HEK293T (cell line): ENCODE measurements around the gene TAS2R13.

Source experiments
- CTCF ChIA-PET: fragments of 350-600 bp; formaldehyde crosslinking; extraction: SDS; loops from one replicate; lab custom pipeline; 2021; ENCODE audit warnings: antibody characterized with exemption, inconsistent platforms; lab: Yijun Ruan, JAX
- POLR2A ChIA-PET: fragments of 350-600 bp; formaldehyde crosslinking; extraction: SDS; loops from one replicate; lab custom pipeline; 2020; ENCODE audit warnings: antibody characterized with exemption, inconsistent platforms; lab: Yijun Ruan, JAX
- DNase-seq: peaks from one replicate; pipeline ENCODE4 v3.0.0; 2012; ENCODE audit warnings: mixed read lengths; ENCODE audit errors: extremely low spot score
- ARNT ChIP-seq: fragments of 450-650 bp; IDR thresholded peaks from 2 replicates; pipeline ENCODE4 v1.6.1; 2017; ENCODE audit warnings: mild to moderate bottlenecking
- BHLHE40 ChIP-seq: fragments of 450-650 bp; IDR thresholded peaks from 2 replicates; pipeline ENCODE4 v1.6.1; 2016; ENCODE audit warnings: mild to moderate bottlenecking, moderate library complexity, borderline replicate concordance
- CTBP1 ChIP-seq: fragments of 450-650 bp; IDR thresholded peaks from 2 replicates; pipeline ENCODE4 v1.6.1; 2016; ENCODE audit warnings: borderline replicate concordance
- ELF4 ChIP-seq: fragments of 450-650 bp; IDR thresholded peaks from 2 replicates; pipeline ENCODE4 v1.6.1; 2017; ENCODE audit warnings: antibody characterized with exemption
- FOXA1 ChIP-seq: fragments of 450-650 bp; IDR thresholded peaks from 2 replicates; pipeline ENCODE4 v1.6.1; 2016; ENCODE audit warnings: mild to moderate bottlenecking
- FOXK2 ChIP-seq: fragments of 450-650 bp; IDR thresholded peaks from 2 replicates; pipeline ENCODE4 v1.6.1; 2016; ENCODE audit warnings: mild to moderate bottlenecking
- FOXM1 ChIP-seq: fragments of 450-650 bp; IDR thresholded peaks from 2 replicates; pipeline ENCODE4 v1.6.1; 2017; ENCODE audit warnings: mild to moderate bottlenecking, borderline replicate concordance
- HDGF ChIP-seq: fragments of 450-650 bp; IDR thresholded peaks from 2 replicates; pipeline ENCODE4 v1.6.1; 2017; ENCODE audit warnings: antibody characterized with exemption, borderline replicate concordance
- L3MBTL2 ChIP-seq: fragments of 450-650 bp; conservative IDR thresholded peaks from 2 replicates; pipeline ENCODE4 v1.6.1; 2016; ENCODE audit warnings: mild to moderate bottlenecking
- LEF1 ChIP-seq: fragments of 450-650 bp; IDR thresholded peaks from 2 replicates; pipeline ENCODE4 v1.6.1; 2017; ENCODE audit warnings: mild to moderate bottlenecking, borderline replicate concordance
- NFRKB ChIP-seq: fragments of 450-650 bp; IDR thresholded peaks from 2 replicates; pipeline ENCODE4 v1.6.1; 2016; ENCODE audit warnings: mild to moderate bottlenecking, moderate library complexity
- PKNOX1 ChIP-seq: fragments of 450-650 bp; IDR thresholded peaks from 2 replicates; pipeline ENCODE4 v1.6.1; 2016
- SP1 ChIP-seq: fragments of 450-650 bp; IDR thresholded peaks from 2 replicates; pipeline ENCODE4 v1.6.1; 2017
- SUZ12 ChIP-seq: fragments of 450-650 bp; IDR thresholded peaks from 2 replicates; pipeline ENCODE4 v1.6.1; 2016; ENCODE audit warnings: mild to moderate bottlenecking
- TARDBP ChIP-seq: fragments of 450-650 bp; IDR thresholded peaks from 2 replicates; pipeline ENCODE4 v1.6.1; 2016
- ZNF384 ChIP-seq: fragments of 450-650 bp; IDR thresholded peaks from 2 replicates; pipeline ENCODE4 v1.6.1; 2016

Gene TAS2R13

GRCh38 chr12:10941369-10941768 is 32.0 kb upstream of the TAS2R13 start:
- CTCF ChIA-PET, result no interaction called here
- TF ChIP-seq BHLHE40, result no peak
- TF ChIP-seq ZNF384, result no peak
- no peak for TF ChIP-seq ARNT
- no peak for TF ChIP-seq TARDBP
- TF ChIP-seq FOXA1, result no peak
- no peak for TF ChIP-seq NFRKB
- TF ChIP-seq ELF4, result no peak
- TF ChIP-seq FOXM1, result no peak
- TF ChIP-seq FOXK2, result no peak
- TF ChIP-seq LEF1, result no peak
- no peak for TF ChIP-seq HDGF
- TF ChIP-seq PKNOX1, result no peak
- TF ChIP-seq SP1, result no peak
- TF ChIP-seq CTBP1, result no peak
- TF ChIP-seq L3MBTL2, result no peak
- TF ChIP-seq SUZ12, result no peak
- no peak for DNase-seq
- POLR2A ChIA-PET, result no interaction called here

- ChIA-PET POLR2A (interaction anchor here (0.6 kb wide), 1 partner anchor 146 kb away, joined by 3 read pairs; no protein-coding TSS in a partner anchor), CTCF (no interaction called here)
- no peak for DNase-seq
- TF ChIP-seq CTBP1, result no peak
- no peak for TF ChIP-seq ELF4
- TF ChIP-seq FOXM1, result no peak
- TF ChIP-seq SUZ12, result no peak
- TF ChIP-seq ZNF384, result no peak
- no peak for TF ChIP-seq SP1
- no peak for TF ChIP-seq BHLHE40
These were observed 31.0 kb upstream of the TAS2R13 start for GRCh38 chr12:10940389-10940788.

GRCh38 chr12:10939163-10939562 is 29.8 kb upstream of the TAS2R13 start, which contains the start of gene TAS2R14:
Gene TAS2R14, minus strand, starts transcription at chr12:10939263. Its CDS starts 56 bp downstream, at chr12:10939207.
- DNase-seq, result no peak
- TF ChIP-seq ARNT (no peak), PKNOX1 (no peak), BHLHE40 (no peak), NFRKB (no peak), FOXA1 (no peak), FOXK2 (no peak), ZNF384 (no peak), LEF1 (no peak), CTBP1 (no peak), TARDBP (no peak), ELF4 (no peak), HDGF (no peak), FOXM1 (no peak), SUZ12 (no peak), L3MBTL2 (no peak)
- POLR2A ChIA-PET, result no interaction called here
- CTCF ChIA-PET, result no interaction called here

GRCh38 chr12:10936506-10936905 is 27.1 kb upstream of the TAS2R13 start:
- no peak for DNase-seq
- TF ChIP-seq BHLHE40 (no peak), SUZ12 (no peak), SP1 (no peak), ELF4 (no peak)
- ChIA-PET POLR2A (no interaction called here), CTCF (no interaction called here)

GRCh38 chr12:10928746-10929286 is 19.5 kb upstream of the TAS2R13 start, which contains the start of gene PRH2:
Gene PRH2, plus strand, starts transcription at chr12:10929236. Its CDS starts 38 bp downstream, at chr12:10929274.
- TF ChIP-seq FOXM1, result no peak
- no peak for TF ChIP-seq FOXK2
- no peak for DNase-seq
- CTCF ChIA-PET, result no interaction called here
- POLR2A ChIA-PET, result no interaction called here

GRCh38 chr12:10926269-10926668 is 16.9 kb upstream of the TAS2R13 start:
- ChIA-PET POLR2A (no interaction called here), CTCF (no interaction called here)
- TF ChIP-seq L3MBTL2 (no peak), PKNOX1 (no peak), ZNF384 (no peak), LEF1 (no peak), ELF4 (no peak), FOXK2 (no peak), BHLHE40 (no peak), FOXM1 (no peak), SUZ12 (no peak), FOXA1 (no peak), ARNT (no peak), TARDBP (no peak), SP1 (no peak), CTBP1 (no peak), NFRKB (no peak), HDGF (no peak)
- DNase-seq, result no peak
